GM20000 (cell line): ENCODE results near the gene EDDM3A.
"Not testable (repeated sequence)": the region's sequence is repeated elsewhere in the genome, so short reads cannot be mapped to it uniquely, and the experiment has no call there.

Source experiments
- DNase-seq: peaks from one replicate; pipeline ENCODE4 v3.0.0; 2012; ENCODE audit warnings: low spot score
- TF ChIP-seq, protein P1 (sequence below): IDR thresholded peaks from 2 replicates; pipeline ENCODE4 v1.5.1; 2012; ENCODE audit warnings: mild to moderate bottlenecking, control low read depth; ENCODE audit errors: extremely low read depth, missing control alignments

EDDM3A gene

DNA sequence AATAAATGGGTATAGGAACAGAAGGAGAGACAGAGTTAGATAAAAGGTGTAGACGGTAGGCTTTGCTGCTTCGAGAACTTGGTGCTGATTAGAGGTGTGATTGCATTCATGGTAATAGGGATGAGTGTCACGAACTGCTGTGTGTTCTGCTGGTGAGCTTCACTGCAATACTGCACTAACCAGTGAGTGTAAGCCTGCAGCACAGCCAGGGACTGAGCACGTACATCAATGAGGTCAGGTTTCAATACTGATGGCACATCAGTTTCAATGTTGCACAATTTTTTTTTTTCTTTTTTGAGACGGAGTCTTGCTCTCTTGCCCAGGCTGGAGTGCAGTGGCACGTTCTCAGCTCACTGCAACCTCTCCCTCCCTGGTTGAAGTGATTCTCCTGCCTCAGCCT is 24.9 kb upstream of the EDDM3A start:
- no peak for DNase-seq
- TF ChIP-seq, protein P1, sequence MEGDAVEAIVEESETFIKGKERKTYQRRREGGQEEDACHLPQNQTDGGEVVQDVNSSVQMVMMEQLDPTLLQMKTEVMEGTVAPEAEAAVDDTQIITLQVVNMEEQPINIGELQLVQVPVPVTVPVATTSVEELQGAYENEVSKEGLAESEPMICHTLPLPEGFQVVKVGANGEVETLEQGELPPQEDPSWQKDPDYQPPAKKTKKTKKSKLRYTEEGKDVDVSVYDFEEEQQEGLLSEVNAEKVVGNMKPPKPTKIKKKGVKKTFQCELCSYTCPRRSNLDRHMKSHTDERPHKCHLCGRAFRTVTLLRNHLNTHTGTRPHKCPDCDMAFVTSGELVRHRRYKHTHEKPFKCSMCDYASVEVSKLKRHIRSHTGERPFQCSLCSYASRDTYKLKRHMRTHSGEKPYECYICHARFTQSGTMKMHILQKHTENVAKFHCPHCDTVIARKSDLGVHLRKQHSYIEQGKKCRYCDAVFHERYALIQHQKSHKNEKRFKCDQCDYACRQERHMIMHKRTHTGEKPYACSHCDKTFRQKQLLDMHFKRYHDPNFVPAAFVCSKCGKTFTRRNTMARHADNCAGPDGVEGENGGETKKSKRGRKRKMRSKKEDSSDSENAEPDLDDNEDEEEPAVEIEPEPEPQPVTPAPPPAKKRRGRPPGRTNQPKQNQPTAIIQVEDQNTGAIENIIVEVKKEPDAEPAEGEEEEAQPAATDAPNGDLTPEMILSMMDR = no peak

DNA sequence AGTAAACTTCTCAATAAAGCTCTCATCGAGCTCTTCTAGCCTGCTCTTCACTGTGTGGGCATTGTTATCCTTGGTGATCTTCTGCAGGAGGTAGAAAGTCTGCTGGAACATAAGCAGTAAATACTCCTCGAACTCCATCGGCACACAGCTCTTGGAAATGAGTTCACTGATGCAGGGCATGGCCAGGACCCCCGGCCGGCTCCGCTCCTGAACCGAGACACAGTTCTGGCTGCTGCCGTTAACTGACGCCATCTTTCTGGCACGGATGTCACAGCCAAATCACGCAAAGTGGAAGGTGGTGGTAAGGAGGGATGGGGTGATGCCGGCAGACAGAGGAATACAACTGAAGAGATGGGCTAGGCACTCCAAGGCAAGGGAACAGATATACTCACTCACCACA is 23.7 kb upstream of the EDDM3A start:
- TF ChIP-seq, protein P1 = no peak
- no peak for DNase-seq

DNA sequence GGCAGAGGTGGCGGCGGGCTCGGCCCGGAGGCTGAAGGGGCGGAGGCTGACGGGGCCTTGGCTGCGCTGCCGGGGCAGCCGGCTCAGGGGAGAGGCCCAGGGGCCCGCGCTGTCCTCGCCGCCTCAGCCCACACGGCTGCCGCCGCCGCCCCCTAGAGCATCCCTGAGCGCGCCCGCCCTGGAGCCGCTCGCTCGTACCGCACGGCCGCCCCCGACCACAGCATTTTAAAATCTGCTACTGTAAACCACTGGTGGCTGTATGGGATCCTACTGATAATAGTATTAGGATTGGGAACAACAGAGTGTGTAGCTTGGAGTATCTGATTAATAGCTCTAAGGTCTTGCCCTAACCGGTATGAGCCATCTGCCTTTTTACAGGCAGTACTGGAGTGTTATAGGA is 22.2 kb upstream of the EDDM3A start:
- no peak for DNase-seq
- TF ChIP-seq, protein P1 = no peak

DNA sequence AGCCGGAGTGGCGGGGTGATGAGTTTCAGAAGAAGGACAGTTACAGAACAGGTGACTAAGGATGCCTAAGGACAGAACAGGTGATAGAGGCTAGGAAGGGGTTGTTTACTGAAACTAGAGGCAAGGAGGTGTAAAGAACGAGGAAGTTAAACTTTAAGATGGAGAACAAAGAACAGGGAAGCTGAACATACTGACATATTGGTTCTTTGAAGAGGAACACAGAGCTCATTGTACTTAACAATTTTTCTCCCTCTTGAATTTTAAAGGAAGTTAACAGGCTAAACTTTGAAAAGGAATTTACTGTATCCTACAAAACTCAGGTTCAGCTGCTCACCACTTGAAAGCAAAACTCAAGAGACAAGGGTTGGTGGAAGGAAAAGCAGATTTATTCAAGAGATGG is 19.6 kb upstream of the EDDM3A start:
- DNase-seq = not testable (repeated sequence)

DNA sequence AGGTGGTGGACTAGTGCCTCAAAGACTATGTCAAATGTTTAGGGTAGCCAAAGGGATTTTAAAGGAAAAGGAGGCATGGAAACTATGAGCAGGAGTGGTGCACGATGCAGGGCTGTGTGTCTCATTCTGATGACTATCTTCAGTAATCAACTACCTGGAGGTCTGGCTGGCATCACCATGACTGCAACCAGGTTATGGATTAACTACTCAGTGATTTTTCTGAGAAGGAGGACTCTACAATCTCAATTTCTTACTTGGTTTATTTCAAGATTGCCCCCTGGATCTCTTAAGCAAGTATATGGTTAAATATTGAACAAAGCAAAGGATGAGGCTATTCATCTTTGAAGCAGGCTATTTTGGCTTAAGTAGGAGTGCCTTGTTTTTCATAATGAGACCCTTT is 19.2 kb upstream of the EDDM3A start:
- DNase-seq = no peak
- TF ChIP-seq, protein P1 = no peak

DNA sequence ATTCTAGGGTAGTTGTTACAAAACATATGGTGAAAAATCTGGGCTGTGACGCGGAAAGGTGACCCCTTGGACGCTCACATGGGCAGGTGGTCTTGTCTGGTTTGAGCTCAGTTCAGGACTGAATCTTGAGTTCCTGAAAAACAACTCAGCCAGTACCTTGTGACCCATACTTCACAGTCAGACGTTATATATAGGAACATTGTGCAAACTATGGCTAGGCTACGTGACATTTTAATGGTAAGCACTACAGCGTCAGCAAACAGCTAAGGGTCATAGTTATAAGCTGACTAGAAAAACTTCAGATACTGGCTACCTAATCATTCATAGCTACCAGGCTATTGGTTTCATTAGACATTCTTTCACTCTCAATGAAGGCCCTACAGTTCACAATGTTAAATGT is 14.8 kb upstream of the EDDM3A start:
- TF ChIP-seq, protein P1 = no peak
- DNase-seq = no peak

DNA sequence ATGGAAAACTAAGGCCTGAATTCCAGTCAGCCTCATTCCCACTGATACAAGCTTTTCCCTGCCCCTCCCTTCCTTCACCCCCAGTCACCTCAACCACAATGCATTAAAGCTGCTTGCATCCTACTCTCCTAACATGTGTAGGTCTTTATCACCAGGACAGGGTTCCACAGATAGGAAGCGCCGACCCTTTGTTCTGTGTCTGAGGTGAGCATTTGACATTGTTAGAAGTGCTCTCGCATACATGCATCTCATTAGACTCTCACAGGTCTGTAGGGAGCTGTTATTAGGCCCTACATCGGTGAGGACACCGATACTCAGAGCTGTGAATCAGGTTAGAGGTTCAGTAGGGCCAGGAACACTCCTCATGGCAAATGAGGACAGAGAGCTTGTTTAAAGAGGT is 13.2 kb upstream of the EDDM3A start:
- DNase-seq = no peak
- TF ChIP-seq, protein P1 = no peak

DNA sequence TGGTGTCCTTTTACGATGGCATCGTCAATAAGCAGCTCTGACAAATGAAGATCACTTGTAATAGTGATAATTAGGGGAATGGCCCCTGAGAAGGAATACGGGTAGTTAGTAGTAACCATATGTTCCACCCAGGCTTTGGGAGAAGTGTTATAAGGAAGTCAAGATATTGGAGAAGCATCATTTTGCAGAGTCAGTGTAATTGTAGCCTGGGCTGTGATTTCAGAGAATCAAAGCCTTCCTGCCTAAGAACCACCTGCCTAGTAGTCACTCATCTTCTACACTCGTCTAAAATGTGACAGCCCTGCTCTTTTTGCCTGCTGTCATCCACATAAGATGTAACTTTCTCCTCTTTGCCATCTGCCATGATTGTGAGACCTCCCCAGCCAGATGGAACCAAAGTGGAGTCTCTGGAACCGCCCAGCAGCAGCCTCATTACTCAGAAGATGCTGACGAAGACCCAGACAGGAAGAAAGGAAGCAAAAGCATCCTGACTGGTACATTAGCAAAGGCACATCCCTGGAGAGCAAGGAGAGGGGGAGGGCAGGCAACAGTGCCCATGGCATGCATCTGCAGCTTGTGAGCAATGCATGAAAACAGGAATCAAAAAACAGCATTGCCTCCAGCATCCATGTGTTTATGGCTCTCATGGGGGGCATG is 12.6 kb upstream of the EDDM3A start:
- TF ChIP-seq, protein P1 = no peak
- no peak for DNase-seq
